GM18867 (cell line): Measurements from ENCODE around the gene CYP2S1.
"Not testable (repeated sequence)": the region's sequence is repeated elsewhere in the genome, so short reads cannot be mapped to it uniquely, and the experiment has no call there.

Experiments
- ATAC-seq: cut with Tn5 transposase; IDR thresholded peaks from one replicate; pipeline ENCODE4 v1.9.1; 2021; ENCODE audit warnings: mild to moderate bottlenecking, moderate library complexity; ENCODE audit not compliant: unreplicated experiment

Gene CYP2S1

GRCh38 chr19:41225238-41226052, 32.4 kb downstream of the CYP2S1 start:
- ATAC-seq = no peak

- no peak for ATAC-seq
Observed at GRCh38 chr19:41226053-41226873, 33.2 kb downstream of the CYP2S1 start.

- no peak for ATAC-seq
Observed at GRCh38 chr19:41226874-41227390, 33.9 kb downstream of the CYP2S1 start.

- no peak for ATAC-seq
Observed at GRCh38 chr19:41228486-41228885, 35.5 kb downstream of the CYP2S1 start.

DNA sequence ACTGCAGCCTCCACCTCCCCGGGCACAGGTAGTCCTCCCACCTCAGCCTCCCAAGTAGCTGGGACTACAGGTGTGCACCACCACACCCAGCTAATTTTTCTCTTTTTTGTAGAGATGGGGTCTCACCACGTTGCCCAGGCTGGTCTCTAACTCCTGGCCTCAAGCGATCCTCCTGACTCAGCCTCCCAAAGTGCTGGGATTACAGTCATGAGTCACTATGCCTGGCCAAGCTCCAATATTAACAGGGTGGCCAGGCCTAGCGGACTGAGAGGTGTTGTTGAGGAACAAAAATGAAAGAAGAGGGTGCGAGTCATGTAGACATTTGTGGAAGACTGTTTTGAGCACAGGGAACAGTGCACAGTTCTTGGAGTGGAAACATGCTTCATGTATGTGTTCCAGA, 36.3 kb downstream of the CYP2S1 start:
- ATAC-seq = not testable (repeated sequence)

GRCh38 chr19:41230067-41230857, 37.2 kb downstream of the CYP2S1 start:
- ATAC-seq = no peak

DNA sequence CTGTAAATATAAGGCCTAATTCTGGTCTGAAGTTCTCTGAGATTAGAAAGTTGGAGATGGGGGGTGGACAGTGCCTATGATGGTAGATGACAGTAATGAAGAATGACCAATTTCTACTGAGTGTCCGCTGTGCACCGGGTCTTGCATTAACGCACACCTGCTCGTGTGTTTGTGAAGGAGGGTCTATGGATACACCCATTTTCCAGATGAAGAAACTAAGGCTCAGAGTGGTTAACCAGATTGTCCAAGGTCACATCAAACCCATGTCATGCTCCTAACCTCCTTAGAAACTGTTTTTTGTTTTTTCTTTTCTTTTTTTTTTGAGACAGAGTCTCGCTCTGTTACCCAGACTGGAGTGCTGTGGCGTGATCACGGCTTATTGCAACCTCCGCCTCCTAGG, 39.7 kb downstream of the CYP2S1 start:
- ATAC-seq = no peak

GRCh38 chr19:41233748-41234240, 40.8 kb downstream of the CYP2S1 start:
- no peak for ATAC-seq

- no peak for ATAC-seq
Observed at GRCh38 chr19:41234512-41235168, 41.6 kb downstream of the CYP2S1 start.

GRCh38 chr19:41235480-41235879, 42.5 kb downstream of the CYP2S1 start:
- no peak for ATAC-seq

DNA sequence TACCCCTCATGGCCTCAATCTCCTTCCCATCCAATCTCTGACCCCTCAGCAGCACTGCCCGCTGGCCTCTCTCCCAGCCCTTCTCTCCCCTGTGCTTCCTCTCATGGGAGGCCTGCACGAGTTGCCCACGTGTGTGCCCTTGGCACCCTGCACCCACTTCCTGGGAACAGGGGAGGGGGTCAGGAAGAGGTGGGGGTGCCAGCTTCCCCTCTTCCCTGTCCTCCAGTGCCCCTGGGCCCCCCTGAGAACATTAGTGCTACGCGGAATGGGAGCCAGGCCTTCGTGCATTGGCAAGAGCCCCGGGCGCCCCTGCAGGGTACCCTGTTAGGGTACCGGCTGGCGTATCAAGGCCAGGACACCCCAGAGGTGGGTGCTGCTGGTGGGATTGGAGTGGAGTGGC, 45.2 kb downstream of the CYP2S1 start:
- no peak for ATAC-seq

GRCh38 chr19:41239363-41239762, 46.3 kb downstream of the CYP2S1 start:
- no peak for ATAC-seq

GRCh38 chr19:41239961-41240574, 47.0 kb downstream of the CYP2S1 start:
- ATAC-seq = no peak

- ATAC-seq = no peak
Observed at GRCh38 chr19:41241859-41242258, 48.8 kb downstream of the CYP2S1 start.

DNA sequence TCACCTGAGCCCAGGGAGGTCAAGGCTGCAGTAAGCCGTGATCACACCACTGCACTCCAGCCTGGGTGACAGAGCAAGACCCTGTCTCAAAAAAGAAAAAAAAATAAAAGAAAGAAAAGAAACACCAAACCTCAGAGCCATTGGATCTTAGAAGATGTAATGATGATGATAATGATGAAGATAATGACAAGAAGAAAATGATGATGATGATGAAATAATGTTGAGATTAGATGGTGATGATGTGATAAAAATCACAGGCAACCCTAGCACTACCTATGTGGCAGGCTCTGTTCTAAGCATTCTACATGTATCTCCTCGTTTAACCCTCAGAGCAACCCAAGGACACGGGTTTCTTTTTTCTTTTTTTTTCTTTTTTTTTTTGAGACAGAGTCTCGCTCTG, 51.1 kb downstream of the CYP2S1 start:
- ATAC-seq = no peak

GRCh38 chr19:41245843-41246242, 52.8 kb downstream of the CYP2S1 start:
- ATAC-seq = no peak

DNA sequence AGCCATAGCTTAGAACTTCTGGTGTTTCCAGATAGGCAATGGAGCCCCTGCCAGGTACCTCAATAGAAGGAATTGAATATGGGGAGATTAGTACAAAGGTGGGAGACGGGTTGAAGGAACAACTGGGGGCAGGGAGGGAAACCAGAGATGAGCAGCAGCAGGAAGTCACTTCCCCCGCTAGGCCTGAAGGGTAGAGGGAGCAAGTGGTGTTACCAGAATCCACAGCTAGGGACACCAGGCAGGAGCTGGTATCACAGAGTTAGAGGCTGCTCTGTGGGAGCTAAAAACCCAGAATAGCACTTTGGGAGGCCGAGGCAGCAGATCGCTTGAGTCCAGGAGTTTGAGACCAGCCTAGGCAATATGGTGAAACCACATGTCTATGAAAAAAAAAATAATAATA, 55.9 kb downstream of the CYP2S1 start:
- ATAC-seq = no peak

GRCh38 chr19:41249707-41250423, 56.8 kb downstream of the CYP2S1 start:
- ATAC-seq = no peak

GRCh38 chr19:41253660-41254059, 60.6 kb downstream of the CYP2S1 start:
- no peak for ATAC-seq
